Ectodermal cell (in vitro differentiated cells): ENCODE results near the gene SRGAP3.

ENCODE experiments used
- H3K27ac ChIP-seq: 2 replicates; pipeline ENCODE4 v1.7.0; 2013; ENCODE audit warnings: mild to moderate bottlenecking, low read depth, low read length; ENCODE audit not compliant: insufficient read depth, poor library complexity, severe bottlenecking
- H3K27me3 ChIP-seq: 2 replicates; pipeline ENCODE4 v1.7.0; 2013; ENCODE audit warnings: mild to moderate bottlenecking, low read length; ENCODE audit not compliant: insufficient read depth, control insufficient read depth, poor library complexity, severe bottlenecking
- H3K36me3 ChIP-seq: one replicate; pipeline ENCODE4 v1.7.0; 2013; ENCODE audit warnings: low read length; ENCODE audit not compliant: control insufficient read depth, insufficient read depth
- H3K4me1 ChIP-seq: one replicate; pipeline ENCODE4 v1.7.0; 2013; ENCODE audit warnings: low read length; ENCODE audit not compliant: control insufficient read depth, insufficient read depth
- H3K4me3 ChIP-seq: 2 replicates; pipeline ENCODE4 v1.7.0; 2013; ENCODE audit warnings: low read depth, low read length, control low read depth; ENCODE audit not compliant: insufficient read depth
- H3K9me3 ChIP-seq: 2 replicates; pipeline ENCODE4 v1.7.0; 2013; ENCODE audit warnings: mild to moderate bottlenecking, low read length, moderate library complexity; ENCODE audit not compliant: control insufficient read depth
- WGBS, 2 experiments: methylation state at CpG; one replicate each; pipeline ENCODE4 v1.1.7; 2013; ENCODE audit warnings: missing lambda C conversion rate in 2 of 2; 5-methylcytosine and 5-hydroxymethylcytosine counted together

Gene SRGAP3

DNA sequence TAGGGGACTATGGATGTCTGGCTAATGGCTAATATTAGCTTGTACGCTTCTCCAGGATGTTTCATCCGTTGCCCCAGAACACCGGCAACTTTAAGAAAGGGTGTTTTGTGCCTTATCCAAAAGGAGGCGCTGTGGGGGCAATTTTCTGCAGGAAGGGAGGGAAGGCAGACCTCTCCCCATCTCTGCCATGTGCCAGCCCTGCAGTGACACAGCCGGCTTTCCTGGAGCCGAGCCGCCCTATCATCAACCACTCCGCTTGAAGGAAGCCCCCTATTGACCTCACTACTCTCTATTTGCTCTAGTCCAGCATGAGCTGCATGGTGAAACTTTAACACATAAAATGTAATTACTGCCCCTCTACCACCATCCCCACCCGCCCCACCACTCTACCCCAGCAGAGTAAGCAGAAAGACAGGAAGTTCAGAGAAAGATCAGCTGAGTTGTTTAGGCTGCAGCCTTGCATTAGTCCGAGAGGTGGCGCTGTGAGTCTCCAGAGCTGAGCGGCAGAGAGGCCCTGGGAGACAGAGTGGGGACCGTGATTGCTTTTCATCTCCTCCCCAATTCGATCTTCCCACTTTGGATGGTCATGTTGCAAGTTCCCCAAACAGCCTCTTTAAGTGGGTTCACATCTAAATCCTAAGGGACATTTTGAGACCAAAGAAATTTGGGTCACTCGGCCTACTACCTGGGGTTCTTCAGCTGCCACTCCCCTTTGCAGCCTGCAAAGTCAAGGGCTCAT, 261.6 kb downstream of the SRGAP3 start:
- no peak overlapping the region for H3K4me3 ChIP-seq
- no peaks in the 10 kb centered on the region for H3K27me3 ChIP-seq
- peaks cover 9% of the 10 kb centered on the region for H3K4me1 ChIP-seq
- 28 to 33% methylated on average over 15 of the region's 15 CpGs for WGBS, 2 experiments
- no peak overlapping the region for H3K27ac ChIP-seq
- peaks cover 4% of the 10 kb centered on the region for H3K36me3 ChIP-seq
- H3K9me3 ChIP-seq, result no peaks in the 10 kb centered on the region

DNA sequence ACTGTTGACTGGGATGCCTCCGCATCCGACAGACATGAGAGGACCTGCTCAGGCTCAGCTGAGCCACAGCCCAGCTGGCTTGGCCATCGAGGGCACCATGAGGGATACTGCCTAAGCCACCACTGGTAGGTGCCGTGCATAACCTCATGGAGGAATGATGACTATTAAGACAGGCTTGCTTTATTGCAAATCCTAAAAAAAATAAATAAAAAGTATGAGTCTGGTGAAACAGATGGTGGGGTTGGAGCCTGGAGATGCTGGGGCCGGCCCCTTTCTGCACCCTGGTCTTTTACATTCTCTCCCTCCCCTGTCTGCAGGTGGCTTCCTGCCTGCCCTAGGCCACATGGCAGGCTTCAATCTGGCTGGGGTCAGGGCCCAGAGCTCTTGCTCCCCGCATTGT, 262.2 kb downstream of the SRGAP3 start:
- H3K27me3 ChIP-seq, result no peaks in the 10 kb centered on the region
- peaks cover 9% of the 10 kb centered on the region for H3K4me1 ChIP-seq
- no peak overlapping the region for H3K27ac ChIP-seq
- H3K4me3 ChIP-seq, result no peak overlapping the region
- H3K36me3 ChIP-seq, result peaks cover 4% of the 10 kb centered on the region
- H3K9me3 ChIP-seq, result no peaks in the 10 kb centered on the region
- WGBS, 2 experiments, result 82 to 84% methylated on average over 6 of the region's 6 CpGs

DNA sequence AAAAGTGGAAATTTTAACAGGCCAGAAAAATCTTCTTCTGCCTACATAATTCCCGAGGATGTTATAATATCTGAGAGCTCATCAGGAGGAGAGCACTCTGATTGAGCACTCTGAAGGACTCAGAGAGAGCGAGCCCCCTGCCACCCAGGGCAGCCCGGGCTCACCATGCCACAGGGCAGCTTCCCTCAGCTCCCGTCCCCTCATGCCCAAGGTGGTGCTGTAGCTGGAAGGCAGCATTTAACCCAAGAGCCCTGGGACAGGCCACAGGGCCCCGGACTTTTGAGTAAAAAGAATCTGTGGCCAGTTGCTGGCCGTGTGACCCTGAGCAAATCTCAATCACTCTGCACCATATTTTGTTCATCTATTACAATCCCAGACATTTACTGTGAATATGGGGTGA, 262.7 kb downstream of the SRGAP3 start:
- Histone ChIP-seq H3K36me3 (peaks cover 4% of the 10 kb centered on the region), H3K4me3 (no peak overlapping the region), H3K4me1 (peaks cover 9% of the 10 kb centered on the region), H3K27me3 (no peaks in the 10 kb centered on the region), H3K27ac (no peak overlapping the region), H3K9me3 (no peaks in the 10 kb centered on the region)
- WGBS, 2 experiments, result 94 to 96% methylated on average over 6 of the region's 6 CpGs

DNA sequence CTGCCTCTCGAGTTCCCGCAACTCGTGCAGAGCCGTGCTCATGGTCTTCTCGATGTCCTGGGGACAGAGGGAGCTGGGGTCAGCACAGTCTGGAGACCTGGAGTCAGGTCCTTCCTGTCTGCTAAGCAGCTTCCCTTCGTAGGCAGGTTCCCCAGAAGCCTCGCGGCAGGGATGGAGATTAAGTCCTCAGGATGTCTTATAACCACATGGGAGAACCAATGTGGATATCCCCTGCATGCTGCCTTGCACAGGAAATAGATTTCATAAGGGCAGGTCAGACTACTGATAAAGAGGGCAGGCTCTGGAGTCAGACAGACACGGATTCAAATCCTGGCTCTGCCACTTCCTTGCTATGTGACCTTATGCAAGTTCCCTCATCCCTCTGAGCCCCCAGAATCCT, 263.6 kb downstream of the SRGAP3 start:
- H3K36me3 ChIP-seq, result peaks cover 4% of the 10 kb centered on the region
- 93 to 95% methylated on average over 9 of the region's 9 CpGs for WGBS, 2 experiments
- H3K4me1 ChIP-seq, result peaks cover 9% of the 10 kb centered on the region
- no peaks in the 10 kb centered on the region for H3K9me3 ChIP-seq
- no peaks in the 10 kb centered on the region for H3K27me3 ChIP-seq
- H3K4me3 ChIP-seq, result no peak overlapping the region
- no peak overlapping the region for H3K27ac ChIP-seq

DNA sequence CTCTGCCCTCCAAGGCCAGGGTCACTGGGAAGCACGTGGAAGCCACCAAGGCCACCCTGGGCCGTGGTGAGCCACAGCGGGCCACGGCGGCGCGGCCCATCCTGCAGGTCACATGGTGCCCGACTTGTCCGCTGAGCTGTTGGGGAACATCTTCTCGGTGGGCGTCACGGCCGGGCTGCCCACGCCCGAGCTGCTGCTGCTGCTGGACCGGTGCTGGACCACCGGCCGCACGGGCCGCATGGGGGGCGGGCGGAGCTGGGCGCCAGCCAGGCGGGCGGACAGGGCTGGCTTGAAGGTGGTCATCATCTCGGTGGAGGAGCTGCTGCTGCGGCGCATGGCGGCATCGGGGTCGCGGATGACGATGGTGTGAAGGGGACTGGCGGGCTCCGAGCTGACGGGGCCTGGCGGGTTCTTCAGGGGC, 264.0 kb downstream of the SRGAP3 start:
- Histone ChIP-seq H3K9me3 (no peaks in the 10 kb centered on the region), H3K27me3 (no peaks in the 10 kb centered on the region), H3K4me3 (no peak overlapping the region), H3K27ac (no peak overlapping the region), H3K4me1 (peaks cover 9% of the 10 kb centered on the region), H3K36me3 (peaks cover 4% of the 10 kb centered on the region)
- 95 to 97% methylated on average over 37 of the region's 37 CpGs for WGBS, 2 experiments

DNA sequence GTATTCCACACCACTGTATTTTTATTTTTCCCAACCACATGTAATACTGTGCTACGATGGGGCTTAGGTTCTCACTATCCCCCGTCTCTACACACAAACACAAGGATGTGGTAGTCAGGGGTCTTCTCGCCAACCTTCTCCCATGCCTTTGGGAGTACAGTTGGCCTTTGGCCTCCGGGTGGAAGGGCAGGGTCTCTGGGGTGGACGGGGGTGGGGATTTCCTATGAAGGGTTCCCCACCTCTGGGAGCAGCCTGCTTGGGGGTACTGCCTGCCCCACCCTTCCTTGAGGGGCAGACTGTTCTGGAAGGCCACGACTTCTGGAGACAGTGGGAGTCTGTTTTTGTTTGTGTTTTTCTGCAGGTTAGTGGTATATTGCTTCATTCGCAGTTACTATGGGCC, 264.9 kb downstream of the SRGAP3 start:
- Histone ChIP-seq H3K27ac (no peak overlapping the region), H3K4me3 (no peak overlapping the region), H3K36me3 (no peaks in the 10 kb centered on the region), H3K27me3 (no peaks in the 10 kb centered on the region), H3K9me3 (no peaks in the 10 kb centered on the region), H3K4me1 (peaks cover 9% of the 10 kb centered on the region)
- WGBS, 2 experiments, result 90 to 97% methylated on average over 7 of the region's 7 CpGs

DNA sequence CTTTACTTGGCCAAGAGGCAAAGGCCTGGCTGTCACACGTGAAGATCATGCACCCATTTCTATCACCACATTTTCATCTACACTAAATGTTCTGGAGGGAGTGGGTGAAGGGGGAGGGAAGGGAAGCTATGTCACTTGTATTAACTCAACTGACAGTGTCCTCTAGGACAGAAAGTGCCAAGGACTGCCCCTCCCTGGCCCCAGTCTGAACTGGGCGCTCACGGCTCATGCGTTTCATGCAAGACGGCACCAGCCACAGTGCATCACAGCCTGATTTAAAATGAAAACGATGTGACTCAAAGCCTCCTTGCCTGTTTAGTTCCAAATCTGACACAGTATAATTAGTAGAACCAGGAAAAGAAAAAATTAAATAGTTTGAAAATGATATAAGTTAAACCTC, 265.4 kb downstream of the SRGAP3 start:
- 90 to 93% methylated on average over 5 of the region's 6 CpGs for WGBS, 2 experiments
- H3K4me3 ChIP-seq, result no peak overlapping the region

DNA sequence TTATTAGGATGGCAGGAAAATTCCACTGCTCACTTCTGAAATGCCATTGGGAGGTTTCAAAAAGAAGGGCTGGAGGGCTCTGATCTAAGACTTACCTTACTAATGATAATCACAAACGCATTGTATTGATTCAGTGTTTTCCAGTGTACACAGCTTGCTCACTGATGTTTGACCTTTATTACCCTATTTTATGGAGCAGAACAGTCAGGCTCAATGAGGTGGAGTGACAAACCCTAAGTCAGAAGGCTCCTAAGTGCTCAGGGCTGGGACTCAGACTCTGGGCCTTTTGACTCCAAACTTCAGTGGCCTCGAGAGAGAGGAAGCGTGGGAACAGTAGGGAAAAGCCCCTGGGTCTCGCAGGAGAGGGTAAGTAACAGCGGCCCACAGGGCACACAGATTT, 265.9 kb downstream of the SRGAP3 start:
- WGBS, 2 experiments, result 93 to 97% methylated on average over 5 of the region's 5 CpGs

More for the DNA sequence above, 265.4 kb downstream of the SRGAP3 start:
- H3K4me1 ChIP-seq, result peaks cover 9% of the 10 kb centered on the region
- no peaks in the 10 kb centered on the region for H3K9me3 ChIP-seq
- H3K27me3 ChIP-seq, result no peaks in the 10 kb centered on the region
- no peak overlapping the region for H3K27ac ChIP-seq
- H3K36me3 ChIP-seq, result no peaks in the 10 kb centered on the region

DNA sequence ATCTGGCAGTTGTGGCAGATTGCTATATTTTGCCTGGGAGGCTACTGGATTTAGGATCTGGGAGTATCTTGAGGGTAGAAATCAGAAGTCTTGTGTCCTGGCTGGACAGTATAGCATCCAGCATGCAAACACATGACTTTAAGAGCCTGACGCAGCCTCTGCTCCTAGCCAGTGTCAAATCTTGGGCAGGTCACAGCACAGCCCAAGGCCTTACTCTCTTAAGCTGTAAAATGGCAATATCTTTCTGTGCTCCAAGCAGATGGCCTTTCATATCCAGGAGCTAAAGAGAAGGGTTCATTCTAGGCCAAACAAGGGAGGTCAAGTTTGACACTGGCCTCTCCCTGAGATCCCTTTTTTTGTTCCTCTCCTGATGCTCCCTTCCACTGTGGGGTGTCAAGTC, 266.4 kb downstream of the SRGAP3 start:
- Histone ChIP-seq H3K4me1 (peaks cover under 1% of the 10 kb centered on the region), H3K9me3 (no peaks in the 10 kb centered on the region), H3K4me3 (no peak overlapping the region), H3K27me3 (no peaks in the 10 kb centered on the region), H3K36me3 (no peaks in the 10 kb centered on the region), H3K27ac (no peak overlapping the region)
- WGBS, 2 experiments, result 95 to 96% methylated on average over 1 of the region's 1 CpG

More for the DNA sequence above, 265.9 kb downstream of the SRGAP3 start:
- Histone ChIP-seq H3K27ac (no peak overlapping the region), H3K36me3 (no peaks in the 10 kb centered on the region), H3K4me3 (no peak overlapping the region), H3K9me3 (no peaks in the 10 kb centered on the region), H3K27me3 (no peaks in the 10 kb centered on the region), H3K4me1 (peaks cover 6% of the 10 kb centered on the region)

DNA sequence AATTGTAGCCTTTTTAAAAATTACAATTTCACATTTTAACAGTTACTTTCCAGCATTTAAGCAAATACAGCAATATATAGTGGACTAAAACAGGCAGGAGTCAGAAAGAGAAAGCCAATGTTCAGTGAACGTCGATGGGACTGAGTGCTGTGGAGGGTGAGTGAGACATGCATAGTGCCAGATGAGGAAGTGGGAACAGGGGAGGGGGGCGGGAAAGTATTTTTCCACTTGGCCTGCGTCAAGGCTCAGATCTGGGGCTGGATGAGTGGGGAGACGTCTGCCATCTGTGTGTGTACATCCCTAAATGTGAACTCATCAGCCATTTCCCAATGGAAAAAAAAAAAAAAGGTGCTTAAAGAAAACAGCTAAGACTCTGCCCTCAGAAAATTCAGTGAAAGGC, 266.9 kb downstream of the SRGAP3 start:
- no peak overlapping the region for H3K27ac ChIP-seq
- H3K4me3 ChIP-seq, result no peak overlapping the region
- H3K27me3 ChIP-seq, result no peaks in the 10 kb centered on the region
- no peaks in the 10 kb centered on the region for H3K4me1 ChIP-seq
- WGBS, 2 experiments, result 89 to 91% methylated on average over 5 of the region's 5 CpGs
- H3K9me3 ChIP-seq, result no peaks in the 10 kb centered on the region
- H3K36me3 ChIP-seq, result no peaks in the 10 kb centered on the region
